HL-60/S4 treated with phorbol 12-myristate 13-acetate at 8.2 ng/mL for 4 days and 3 days (cell line): ENCODE data around the gene MYBPHL.

Experiments
- in situ Hi-C: fragments of 300-500 bp; cut with MboI; formaldehyde crosslinking; loops from 2 replicates; pipeline ENCODE4 v1.15.0; 2022; ENCODE audit warnings: low sequenced_read_pairs

MYBPHL gene

GRCh38 chr1:109253803-109254620, 52.8 kb downstream of the MYBPHL start:
- in situ Hi-C loops, result no loop called here

DNA sequence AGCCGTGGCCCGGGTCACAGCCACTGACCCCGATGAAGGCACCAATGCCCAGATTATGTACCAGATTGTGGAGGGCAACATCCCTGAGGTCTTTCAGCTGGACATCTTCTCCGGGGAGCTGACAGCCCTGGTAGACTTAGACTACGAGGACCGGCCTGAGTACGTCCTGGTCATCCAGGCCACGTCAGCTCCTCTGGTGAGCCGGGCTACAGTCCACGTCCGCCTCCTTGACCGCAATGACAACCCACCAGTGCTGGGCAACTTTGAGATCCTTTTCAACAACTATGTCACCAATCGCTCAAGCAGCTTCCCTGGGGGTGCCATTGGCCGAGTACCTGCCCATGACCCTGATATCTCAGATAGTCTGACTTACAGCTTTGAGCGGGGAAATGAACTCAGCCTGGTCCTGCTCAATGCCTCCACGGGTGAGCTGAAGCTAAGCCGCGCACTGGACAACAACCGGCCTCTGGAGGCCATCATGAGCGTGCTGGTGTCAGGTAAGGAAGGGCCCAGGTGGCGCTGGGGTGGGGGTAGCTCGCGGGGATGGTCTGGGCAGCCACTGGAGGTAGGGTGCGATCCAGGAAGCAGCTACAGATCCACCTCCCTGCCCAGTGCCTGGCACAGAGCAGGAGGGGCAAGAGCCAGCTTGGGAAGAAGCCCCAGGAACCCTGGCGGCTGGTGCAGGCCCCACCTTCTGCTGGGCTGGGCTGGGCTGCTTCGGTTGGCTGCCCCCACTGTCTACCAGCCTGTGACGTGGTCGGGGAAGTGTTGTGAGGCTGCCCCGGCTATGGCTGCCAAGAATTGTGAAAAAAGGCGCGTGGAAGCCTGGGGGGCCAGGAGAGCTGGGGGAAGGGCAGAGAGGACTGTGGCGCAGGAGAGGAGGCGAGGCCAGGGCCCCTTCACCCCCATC, 53.7 kb downstream of the MYBPHL start:
- in situ Hi-C loops, result no loop called here

GRCh38 chr1:109252167-109252892, 54.5 kb downstream of the MYBPHL start:
- in situ Hi-C loops, result no loop called here

- in situ Hi-C loops, result no loop called here
Observed at GRCh38 chr1:109251277-109252166, 55.3 kb downstream of the MYBPHL start.

DNA sequence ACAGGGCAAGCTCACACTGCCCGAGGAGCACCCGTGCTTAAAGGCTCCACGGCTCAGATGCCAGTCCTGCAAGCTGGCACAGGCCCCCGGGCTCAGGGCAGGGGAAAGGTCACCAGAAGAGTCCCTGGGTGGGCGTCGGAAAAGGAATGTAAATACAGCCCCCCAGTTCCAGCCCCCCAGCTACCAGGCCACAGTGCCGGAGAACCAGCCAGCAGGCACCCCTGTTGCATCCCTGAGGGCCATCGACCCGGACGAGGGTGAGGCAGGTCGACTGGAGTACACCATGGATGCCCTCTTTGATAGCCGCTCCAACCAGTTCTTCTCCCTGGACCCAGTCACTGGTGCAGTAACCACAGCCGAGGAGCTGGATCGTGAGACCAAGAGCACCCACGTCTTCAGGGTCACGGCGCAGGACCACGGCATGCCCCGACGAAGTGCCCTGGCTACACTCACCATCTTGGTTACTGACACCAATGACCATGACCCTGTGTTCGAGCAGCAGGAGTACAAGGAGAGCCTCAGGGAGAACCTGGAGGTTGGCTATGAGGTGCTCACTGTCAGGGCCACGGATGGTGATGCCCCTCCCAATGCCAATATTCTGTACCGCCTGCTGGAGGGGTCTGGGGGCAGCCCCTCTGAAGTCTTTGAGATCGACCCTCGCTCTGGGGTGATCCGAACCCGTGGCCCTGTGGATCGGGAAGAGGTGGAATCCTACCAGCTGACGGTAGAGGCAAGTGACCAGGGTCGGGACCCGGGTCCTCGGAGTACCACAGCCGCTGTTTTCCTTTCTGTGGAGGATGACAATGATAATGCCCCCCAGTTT, 56.1 kb downstream of the MYBPHL start:
- in situ Hi-C loops, result no loop called here

DNA sequence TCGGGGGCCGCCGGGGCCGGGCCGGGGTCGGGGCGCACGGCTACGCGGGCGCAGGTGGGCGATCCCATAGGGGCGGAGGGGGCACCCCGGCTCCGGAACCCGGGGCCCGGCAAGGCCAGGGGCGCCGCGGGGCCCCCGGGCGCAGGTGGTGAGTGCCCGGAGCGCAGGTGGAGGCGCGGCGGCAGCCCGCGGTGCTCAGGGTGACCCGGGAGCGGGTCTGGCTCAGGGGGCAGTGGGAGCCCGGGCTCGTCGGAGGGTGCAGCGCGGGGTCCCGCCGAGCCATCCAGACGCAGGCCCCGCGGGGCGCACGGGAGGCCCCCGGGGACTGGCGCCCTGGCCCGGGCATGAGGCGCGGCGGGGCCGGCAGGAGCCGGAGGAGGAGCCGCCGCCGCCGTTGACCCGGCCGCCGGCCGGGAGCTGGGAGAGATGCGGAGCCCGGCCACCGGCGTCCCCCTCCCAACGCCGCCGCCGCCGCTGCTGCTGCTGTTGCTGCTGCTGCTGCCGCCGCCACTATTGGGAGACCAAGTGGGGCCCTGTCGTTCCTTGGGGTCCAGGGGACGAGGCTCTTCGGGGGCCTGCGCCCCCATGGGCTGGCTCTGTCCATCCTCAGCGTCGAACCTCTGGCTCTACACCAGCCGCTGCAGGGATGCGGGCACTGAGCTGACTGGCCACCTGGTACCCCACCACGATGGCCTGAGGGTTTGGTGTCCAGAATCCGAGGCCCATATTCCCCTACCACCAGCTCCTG, 57.0 kb downstream of the MYBPHL start:
- in situ Hi-C loops, result no loop called here

- in situ Hi-C loops, result no loop called here
Observed at GRCh38 chr1:109248797-109249629, 57.8 kb downstream of the MYBPHL start, which contains the start of gene CELSR2. CELSR2 (plus strand) TSS chr1:109249539; CDS start chr1:109250080, 541 bp downstream.

DNA sequence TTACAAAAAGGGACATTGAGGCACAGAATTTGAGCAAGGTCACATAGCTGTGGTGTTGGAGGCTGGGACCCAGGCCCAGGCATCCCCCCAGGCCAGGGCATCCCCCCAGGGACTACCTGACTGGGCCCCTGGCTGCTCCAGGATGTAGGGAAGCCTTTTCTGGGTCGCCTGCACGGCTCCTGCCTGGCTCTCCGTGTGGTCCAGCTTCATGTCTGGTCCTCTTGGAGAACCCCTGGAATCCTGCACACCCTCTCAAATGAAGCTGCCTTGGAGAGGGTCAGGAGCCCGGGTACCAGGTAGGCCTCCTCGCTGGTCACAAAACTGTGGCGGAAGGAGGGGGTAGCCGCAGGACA, 58.4 kb downstream of the MYBPHL start:
- in situ Hi-C loops, result no loop called here

DNA sequence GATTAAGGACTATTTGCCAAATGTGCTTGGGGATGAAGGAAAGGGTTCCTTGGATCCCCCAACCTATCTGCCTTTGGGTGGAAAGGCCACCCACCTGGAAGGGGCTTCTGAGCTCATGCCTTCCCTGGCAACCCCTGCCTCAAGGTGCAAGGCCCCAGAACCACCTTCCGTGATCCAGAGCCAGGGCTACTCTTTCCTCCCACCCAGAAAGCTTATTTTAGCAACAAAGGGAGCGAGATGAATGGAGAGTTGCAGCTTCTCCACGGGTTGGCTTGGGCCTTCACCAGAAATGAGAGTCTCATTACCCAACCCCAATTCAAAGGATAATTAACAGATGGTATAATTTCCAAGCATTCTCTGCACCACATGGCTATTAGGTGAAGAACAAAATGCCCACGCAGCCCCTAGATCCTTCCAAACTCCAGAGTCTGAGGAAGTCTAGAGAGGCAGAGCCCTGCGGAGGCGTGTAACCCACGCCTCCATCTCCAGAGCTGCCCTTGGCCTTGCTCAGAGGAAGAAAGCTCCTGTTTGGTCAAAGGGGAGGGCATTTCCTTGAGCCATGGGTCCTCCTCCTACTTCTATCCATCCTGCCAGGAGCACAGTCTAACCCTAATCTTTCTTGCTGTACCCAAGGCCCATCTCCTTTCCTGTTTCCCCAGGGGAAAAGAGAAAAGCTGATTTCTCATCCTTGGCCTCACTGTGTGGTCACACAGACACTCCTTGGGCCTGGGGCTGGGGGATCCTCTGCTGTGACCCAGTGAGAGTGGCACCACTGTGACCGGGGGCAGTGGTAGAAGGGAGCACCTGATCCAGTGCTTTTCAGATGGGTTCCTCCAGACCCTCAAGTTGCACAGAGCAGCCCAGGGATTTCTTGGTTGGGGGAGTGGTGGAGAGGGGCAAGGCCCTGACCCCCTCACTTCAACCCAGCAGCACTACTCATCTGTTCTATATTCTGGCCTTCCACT, 59.1 kb downstream of the MYBPHL start:
- in situ Hi-C loops, result no loop called here

DNA sequence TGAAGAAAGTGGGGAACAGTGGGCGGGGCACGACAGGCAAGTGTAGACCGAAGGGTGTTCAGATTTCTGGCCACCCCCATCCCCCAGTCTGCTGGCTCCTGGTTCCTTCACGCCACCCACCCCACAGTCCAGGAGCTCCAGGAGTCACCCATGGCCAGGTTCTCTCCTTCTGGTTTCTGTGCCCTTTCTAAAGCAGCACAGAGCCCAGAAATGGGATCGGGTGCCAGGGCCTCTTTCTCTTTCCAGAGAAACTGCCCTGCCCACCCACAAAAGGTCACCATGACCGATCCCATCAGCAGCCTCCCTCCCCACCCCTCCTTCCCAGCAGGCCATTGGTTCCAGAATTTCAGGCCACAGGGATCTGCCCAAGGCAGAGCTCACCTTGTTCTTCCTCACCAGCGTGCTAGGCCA, 60.7 kb downstream of the MYBPHL start:
- in situ Hi-C loops, result no loop called here

DNA sequence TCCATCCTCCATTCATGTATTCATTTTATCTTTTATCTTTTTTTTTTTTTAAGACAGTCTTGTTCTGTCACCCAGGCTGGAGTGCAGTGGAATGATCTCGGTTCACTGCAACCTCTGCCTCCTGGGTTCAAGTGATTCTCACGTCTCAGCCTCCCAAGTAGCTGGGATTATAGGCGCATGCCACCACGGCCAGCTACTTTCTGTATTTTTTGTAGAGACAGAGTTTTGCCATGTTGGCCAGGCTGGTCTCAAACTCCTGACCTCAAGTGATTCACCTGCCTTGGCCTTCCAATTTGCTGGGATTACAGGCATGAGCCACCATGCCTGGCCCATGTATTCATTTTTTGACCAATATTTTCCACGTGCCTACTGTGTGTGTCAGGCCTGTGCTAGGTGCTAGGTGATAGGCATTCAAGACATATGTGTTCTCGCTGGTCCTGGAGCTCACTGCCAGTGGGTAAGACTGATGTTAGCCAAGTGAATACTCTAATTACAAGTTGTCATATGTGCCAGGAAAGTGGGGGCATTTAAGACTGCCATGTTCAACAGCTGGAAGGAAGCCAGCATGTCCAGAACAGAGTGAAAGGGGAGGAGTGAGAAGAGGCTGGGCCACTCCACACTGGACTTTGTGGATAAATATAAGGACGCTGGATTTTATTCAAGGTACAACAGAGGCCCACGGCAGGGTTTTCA, 62.8 kb downstream of the MYBPHL start:
- in situ Hi-C loops, result no loop called here

DNA sequence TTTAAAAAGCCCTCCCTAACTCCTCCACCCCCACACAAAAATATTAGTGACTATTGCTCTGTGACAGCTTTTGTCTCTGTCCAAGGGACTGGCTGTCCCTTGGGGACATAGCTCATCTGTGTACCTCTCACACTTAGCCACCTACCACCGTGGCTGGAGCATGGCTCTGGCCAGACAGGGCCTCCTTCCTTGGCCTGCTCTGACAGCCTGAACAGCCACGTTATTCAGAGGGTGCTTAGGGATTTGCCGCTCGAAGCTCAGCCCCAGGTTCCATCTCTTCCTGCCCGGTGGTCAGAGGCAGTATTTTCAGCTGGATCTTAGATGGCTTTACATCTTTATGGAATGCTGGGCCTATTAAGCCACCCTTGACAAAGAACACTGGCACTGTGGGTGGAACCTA, 63.6 kb downstream of the MYBPHL start:
- in situ Hi-C loops, result no loop called here

GRCh38 chr1:109242387-109242786, 64.4 kb downstream of the MYBPHL start:
- in situ Hi-C loops, result no loop called here
